Ovary (tissue), 3 donors: ENCODE results near the gene YOD1.

ENCODE experiments used
- CTCF ChIP-seq, 3 donors: fragments of 450-650 bp in 2 of 3; fragments of 200-600 bp in 1 of 3; IDR thresholded peaks; one replicate each; pipeline versions ENCODE4 v1.5.1 to v1.8.0; 2016 to 2022; ENCODE audit warnings: antibody characterized with exemption in 3 of 3, mild to moderate bottlenecking in 1 of 3
- EP300 ChIP-seq: sonication (generic); formaldehyde crosslinking; IDR thresholded peaks from one replicate; pipeline ENCODE4 v1.6.1; 2017; ENCODE audit warnings: antibody characterized with exemption
- POLR2A ChIP-seq: fragments of 450-650 bp; IDR thresholded peaks from one replicate; pipeline ENCODE4 v1.6.1; 2017; ENCODE audit warnings: antibody characterized with exemption, mild to moderate bottlenecking, moderate library complexity
- donor health status: DM: no; HTN: no; CAD: no.

GRCh38 chr1:207031016-207031415 lies 20.0 kb downstream of the YOD1 start:
- TF ChIP-seq CTCF (IDR thresholded peaks at IDR 0.05), result no peak
- TF ChIP-seq EP300, result no peak
- TF ChIP-seq POLR2A, result no peak
